Chondrocyte (in vitro differentiated cells): Measurements from ENCODE around the gene ACSS2. TPM values are rescaled to one million over a fixed set of nuclear protein-coding genes. Genes with fewer than 3 reads are reported as not detected.

Experiments
- DNase-seq: peaks from one replicate; pipeline ENCODE4 v3.0.0; 2021; ENCODE audit warnings: mixed read lengths, low spot score
- H3K27ac Mint-ChIP-seq: one replicate; pipeline ENCODE4 v1.8.0; 2021; ENCODE audit warnings: mild to moderate bottlenecking, moderate library complexity, mixed read lengths; ENCODE audit not compliant: unreplicated experiment
- H3K27me3 Mint-ChIP-seq: 2 replicates; pipeline ENCODE4 v1.8.0; 2021; ENCODE audit warnings: low read depth, mixed read lengths
- H3K36me3 Mint-ChIP-seq: 2 replicates; pipeline ENCODE4 v1.8.0; 2021; ENCODE audit warnings: low read depth, mixed read lengths
- H3K4me1 Mint-ChIP-seq: 2 replicates; pipeline ENCODE4 v1.8.0; 2021; ENCODE audit warnings: low read depth, mild to moderate bottlenecking, mixed read lengths
- H3K4me3 Mint-ChIP-seq: one replicate; pipeline ENCODE4 v1.8.0; 2021; ENCODE audit warnings: mild to moderate bottlenecking, moderate library complexity, mixed read lengths; ENCODE audit not compliant: unreplicated experiment
- H3K9me3 Mint-ChIP-seq: 2 replicates; pipeline ENCODE4 v1.8.0; 2021; ENCODE audit warnings: low read depth, mixed read lengths
- total RNA-seq: library from RNA; stranded (reverse); gene quantifications from 3 replicates; pipeline ENCODE4 v1.2.1, GENCODE V29; 2021
- TF ChIP-seq, protein P1 (sequence below): fragments of 200-600 bp; sonication (generic); IDR thresholded peaks from 2 replicates; pipeline ENCODE4 v1.5.0; 2021; ENCODE audit warnings: antibody characterized with exemption, mild to moderate bottlenecking, moderate library complexity

The ACSS2 gene
- total RNA-seq, 1 donor from 2014 or later: 31.8 TPM

DNA sequence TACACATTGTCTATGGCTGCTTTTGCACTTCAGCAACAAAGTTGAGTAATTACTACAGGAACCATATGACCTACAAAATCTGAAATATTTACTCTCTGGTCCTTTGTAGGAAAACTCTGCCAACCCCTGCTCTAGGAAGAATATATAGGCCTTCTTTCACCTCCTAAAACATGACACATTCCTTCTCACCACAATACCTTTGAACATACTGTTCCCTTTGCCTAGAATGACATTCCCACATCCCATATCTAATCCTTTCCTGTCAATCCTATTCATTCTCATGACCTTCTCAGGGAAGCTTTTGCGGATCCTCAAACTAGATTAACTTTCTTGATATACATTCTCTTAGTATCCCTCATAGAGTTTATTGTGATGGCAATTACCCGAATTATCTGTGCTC, 33.0 kb upstream of the ACSS2 start:
- DNase-seq: no peak
- no peak overlapping the region for H3K4me3 Mint-ChIP-seq
- H3K9me3 Mint-ChIP-seq: no peaks in the 10 kb centered on the region
- H3K27me3 Mint-ChIP-seq: peaks cover 12% of the 10 kb centered on the region
- H3K4me1 Mint-ChIP-seq: no peaks in the 10 kb centered on the region
- H3K27ac Mint-ChIP-seq: no peak overlapping the region
- peaks cover 7% of the 10 kb centered on the region for H3K36me3 Mint-ChIP-seq
- TF ChIP-seq, protein P1, sequence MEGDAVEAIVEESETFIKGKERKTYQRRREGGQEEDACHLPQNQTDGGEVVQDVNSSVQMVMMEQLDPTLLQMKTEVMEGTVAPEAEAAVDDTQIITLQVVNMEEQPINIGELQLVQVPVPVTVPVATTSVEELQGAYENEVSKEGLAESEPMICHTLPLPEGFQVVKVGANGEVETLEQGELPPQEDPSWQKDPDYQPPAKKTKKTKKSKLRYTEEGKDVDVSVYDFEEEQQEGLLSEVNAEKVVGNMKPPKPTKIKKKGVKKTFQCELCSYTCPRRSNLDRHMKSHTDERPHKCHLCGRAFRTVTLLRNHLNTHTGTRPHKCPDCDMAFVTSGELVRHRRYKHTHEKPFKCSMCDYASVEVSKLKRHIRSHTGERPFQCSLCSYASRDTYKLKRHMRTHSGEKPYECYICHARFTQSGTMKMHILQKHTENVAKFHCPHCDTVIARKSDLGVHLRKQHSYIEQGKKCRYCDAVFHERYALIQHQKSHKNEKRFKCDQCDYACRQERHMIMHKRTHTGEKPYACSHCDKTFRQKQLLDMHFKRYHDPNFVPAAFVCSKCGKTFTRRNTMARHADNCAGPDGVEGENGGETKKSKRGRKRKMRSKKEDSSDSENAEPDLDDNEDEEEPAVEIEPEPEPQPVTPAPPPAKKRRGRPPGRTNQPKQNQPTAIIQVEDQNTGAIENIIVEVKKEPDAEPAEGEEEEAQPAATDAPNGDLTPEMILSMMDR: no peak

DNA sequence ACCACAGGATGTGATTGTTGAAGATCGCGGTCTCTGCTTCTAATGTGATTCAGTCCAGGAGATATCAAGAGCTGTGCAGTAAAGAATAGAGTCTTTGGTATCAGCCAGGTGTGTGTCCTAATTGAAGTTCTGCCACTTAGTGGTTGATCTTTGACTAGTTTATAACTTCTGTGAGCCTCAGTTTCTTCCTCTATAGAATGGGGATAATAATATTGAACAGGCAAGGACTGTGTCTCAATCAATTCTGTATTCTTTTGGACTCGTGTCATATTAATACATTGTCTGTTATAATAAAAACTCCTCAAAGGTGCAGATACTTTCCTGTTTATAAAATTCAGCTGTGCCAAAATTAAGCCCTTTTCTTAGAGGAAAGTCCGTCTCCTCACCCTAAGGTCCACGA, 27.8 kb upstream of the ACSS2 start:
- TF ChIP-seq, protein P1: no peak
- Mint-ChIP-seq H3K4me1 (no peaks in the 10 kb centered on the region), H3K9me3 (no peaks in the 10 kb centered on the region), H3K27ac (no peak overlapping the region), H3K4me3 (no peak overlapping the region), H3K27me3 (no peaks in the 10 kb centered on the region), H3K36me3 (peaks cover 18% of the 10 kb centered on the region)
- no peak for DNase-seq

DNA sequence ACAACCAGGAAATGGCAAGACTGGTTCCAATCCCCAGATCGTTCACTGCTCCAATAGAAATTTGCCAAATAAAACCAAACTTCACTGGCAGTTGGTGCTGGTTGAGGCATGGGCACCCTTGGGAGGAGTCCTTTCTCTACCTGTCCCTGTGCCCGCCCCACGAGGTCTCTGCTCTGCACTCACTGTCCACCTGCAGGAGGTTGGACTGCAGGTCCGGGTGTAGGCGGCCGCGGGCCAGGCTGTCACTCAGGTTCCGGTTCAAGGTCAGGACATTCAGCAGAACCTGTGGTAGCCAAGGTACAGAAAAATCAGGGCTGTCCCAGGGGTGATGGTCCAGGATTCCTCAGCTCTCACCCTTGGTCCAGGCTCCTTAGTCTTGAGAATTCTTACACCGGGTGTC, 26.6 kb upstream of the ACSS2 start:
- no peak overlapping the region for H3K4me3 Mint-ChIP-seq
- H3K27ac Mint-ChIP-seq: no peak overlapping the region
- DNase-seq: no peak

DNA sequence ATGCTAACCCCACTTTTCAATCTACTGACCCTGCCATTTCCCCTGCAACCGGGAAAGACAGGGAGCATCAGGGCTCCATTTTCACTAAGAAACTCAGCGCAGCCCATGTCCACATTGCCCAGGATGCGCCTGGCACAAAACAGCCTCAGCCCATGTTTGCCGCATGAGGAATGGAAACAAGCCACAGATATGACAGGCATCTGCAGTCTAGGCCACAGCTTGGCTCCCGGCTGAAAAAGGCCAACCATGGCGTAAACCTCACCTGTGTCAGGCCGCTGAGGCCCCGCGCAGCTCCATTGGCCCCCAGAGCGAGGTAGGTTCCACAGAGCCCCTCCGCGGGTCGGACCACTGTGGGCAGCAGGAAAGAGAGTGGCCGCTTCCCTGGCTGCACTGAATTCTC, 25.4 kb upstream of the ACSS2 start:
- no peak overlapping the region for H3K27ac Mint-ChIP-seq
- DNase-seq: no peak
- no peaks in the 10 kb centered on the region for H3K27me3 Mint-ChIP-seq
- TF ChIP-seq, protein P1: no peak
- H3K36me3 Mint-ChIP-seq: peaks cover 17% of the 10 kb centered on the region
- no peaks in the 10 kb centered on the region for H3K4me1 Mint-ChIP-seq
- no peaks in the 10 kb centered on the region for H3K9me3 Mint-ChIP-seq
- no peak overlapping the region for H3K4me3 Mint-ChIP-seq

More for the DNA sequence above, 26.6 kb upstream of the ACSS2 start:
- Mint-ChIP-seq H3K36me3 (peaks cover 18% of the 10 kb centered on the region), H3K27me3 (no peaks in the 10 kb centered on the region), H3K4me1 (no peaks in the 10 kb centered on the region), H3K9me3 (no peaks in the 10 kb centered on the region)
- TF ChIP-seq, protein P1: no peak

DNA sequence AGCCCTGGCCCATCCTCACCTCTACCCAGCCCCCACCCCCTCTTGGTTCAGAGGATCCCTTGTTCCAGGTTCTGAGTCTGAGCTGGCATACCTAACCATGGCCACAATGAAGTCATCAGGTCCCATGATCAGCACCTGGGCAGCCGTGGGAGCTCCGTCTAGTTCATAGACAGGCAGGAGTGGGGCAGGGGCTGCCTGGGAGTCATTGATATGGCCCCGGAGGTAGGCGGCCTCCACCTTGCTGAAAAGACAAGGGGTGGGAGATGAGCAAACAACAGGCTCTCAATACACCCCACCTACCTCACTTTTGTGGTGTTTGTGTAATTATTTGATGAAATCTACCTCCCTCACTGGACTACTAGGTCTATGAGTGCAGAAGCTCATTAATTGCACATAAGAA, 24.1 kb upstream of the ACSS2 start:
- Mint-ChIP-seq H3K36me3 (peaks cover 20% of the 10 kb centered on the region), H3K27me3 (no peaks in the 10 kb centered on the region), H3K4me1 (no peaks in the 10 kb centered on the region), H3K27ac (no peak overlapping the region), H3K9me3 (no peaks in the 10 kb centered on the region), H3K4me3 (no peak overlapping the region)
- DNase-seq: no peak
- TF ChIP-seq, protein P1: no peak
